GM18507 (cell line): ENCODE results near the gene UNC45A.

Experiments used
- DNase-seq: peaks from one replicate; pipeline ENCODE4 v3.0.0; 2011; ENCODE audit warnings: low read depth; ENCODE audit not compliant: insufficient read length; ENCODE audit errors: extremely low spot score
- FAIRE-seq: peaks from 2 replicates; lab custom pipeline; 2011; peaks lifted over from hg19 to GRCh38; lab: Jason Lieb, UNC

UNC45A gene, protein sequence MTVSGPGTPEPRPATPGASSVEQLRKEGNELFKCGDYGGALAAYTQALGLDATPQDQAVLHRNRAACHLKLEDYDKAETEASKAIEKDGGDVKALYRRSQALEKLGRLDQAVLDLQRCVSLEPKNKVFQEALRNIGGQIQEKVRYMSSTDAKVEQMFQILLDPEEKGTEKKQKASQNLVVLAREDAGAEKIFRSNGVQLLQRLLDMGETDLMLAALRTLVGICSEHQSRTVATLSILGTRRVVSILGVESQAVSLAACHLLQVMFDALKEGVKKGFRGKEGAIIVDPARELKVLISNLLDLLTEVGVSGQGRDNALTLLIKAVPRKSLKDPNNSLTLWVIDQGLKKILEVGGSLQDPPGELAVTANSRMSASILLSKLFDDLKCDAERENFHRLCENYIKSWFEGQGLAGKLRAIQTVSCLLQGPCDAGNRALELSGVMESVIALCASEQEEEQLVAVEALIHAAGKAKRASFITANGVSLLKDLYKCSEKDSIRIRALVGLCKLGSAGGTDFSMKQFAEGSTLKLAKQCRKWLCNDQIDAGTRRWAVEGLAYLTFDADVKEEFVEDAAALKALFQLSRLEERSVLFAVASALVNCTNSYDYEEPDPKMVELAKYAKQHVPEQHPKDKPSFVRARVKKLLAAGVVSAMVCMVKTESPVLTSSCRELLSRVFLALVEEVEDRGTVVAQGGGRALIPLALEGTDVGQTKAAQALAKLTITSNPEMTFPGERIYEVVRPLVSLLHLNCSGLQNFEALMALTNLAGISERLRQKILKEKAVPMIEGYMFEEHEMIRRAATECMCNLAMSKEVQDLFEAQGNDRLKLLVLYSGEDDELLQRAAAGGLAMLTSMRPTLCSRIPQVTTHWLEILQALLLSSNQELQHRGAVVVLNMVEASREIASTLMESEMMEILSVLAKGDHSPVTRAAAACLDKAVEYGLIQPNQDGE

DNA sequence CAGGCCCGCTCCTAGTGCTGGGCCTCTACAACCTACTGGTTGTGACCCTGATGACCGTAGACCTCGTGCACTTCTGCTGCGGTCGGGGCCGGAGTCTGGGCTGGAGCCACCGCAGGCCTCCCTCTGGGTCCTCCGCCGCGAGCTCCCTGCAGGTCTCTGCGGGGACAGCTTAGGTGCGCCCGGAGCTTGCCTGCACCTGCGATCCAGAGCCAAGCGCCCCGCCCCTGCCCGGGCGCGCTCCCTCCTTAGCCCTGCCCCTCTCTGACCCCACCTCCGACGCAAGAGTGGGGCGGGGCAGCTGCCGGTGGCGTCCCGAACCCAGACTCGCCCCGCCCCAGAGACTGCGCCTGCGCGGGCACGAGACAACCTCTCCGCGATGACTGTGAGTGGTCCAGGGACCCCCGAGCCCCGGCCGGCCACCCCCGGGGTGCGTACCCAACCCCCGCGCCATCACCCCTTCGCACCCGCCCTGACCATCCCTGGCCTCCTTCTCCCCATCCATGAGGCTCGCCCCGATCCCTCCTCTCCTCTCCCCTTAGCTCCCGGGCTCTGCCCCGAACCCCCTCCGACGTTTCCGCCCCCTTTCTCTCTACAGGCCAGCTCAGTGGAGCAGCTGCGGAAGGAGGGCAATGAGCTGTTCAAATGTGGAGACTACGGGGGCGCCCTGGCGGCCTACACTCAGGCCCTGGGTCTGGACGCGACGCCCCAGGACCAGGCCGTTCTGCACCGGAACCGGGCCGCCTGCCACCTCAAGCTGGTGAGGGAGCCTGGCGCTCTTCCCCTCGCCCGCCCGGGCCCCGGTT, at the start of gene UNC45A:
TSS of gene UNC45A (plus strand) at position 337 of the 803 bp plus-strand sequence. CDS start at position 377, 40 bp downstream.
- peak; percentile 70 for FAIRE-seq
- DNase-seq = peak; percentile 93

DNA sequence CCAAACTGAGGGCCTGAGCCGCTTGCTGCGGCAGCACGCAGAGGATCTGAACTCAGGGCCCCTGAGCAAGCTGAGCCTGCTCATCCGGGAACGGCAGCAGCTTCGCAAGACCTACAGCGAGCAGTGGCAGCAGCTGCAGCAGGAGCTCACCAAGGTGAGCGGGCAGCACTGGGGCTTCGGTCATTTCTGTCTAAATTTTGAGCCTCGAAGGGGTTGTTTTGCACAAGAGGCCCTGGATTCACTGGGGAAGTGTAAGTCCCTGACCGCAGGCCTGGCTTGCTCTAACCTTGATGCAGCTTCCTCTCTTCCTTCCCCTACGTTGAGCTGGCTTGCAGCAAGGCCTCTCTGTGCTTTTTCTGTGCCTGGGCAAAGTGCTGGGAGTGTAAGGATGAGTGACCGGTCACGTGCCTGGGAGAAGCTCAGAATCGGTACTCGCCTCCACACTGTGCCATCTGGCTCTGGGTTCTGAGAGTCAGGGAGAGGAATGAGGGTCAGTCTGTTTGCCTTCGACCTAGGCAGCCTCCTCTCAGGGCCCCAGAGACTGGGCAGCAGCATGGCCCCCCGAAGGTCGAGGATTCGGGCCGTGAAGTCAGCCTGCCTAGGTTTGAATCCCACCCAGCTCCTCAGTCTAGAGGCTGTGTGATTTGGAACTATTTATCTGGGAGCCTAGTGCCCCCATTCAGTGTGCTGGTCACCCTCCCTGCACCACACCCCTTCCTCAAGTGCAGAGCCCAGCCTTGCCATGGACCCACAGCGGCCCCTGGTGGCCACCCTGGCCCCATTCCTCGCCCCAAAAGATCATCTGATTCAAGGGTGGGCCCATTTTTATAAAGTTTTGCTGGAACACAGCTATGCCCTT, 49.4 kb upstream of the UNC45A start:
- peak; percentile 83 for FAIRE-seq
- DNase-seq = peak; percentile 49

DNA sequence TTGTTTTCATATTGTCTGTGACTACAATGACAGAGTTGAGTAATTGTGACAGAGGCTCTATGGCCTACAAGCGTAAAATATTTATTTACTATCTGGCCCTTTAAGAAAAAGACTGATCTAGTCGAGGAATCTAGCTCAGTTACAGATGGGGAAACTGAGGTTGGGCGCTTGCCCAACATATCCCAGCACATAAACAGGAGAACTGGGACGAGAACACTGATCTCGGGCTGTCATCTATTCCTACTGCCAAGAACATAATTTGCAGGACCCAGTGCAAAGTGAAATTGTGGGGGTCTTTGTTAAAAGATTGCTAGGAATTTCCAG, 48.8 kb upstream of the UNC45A start:
- DNase-seq = no peak
- FAIRE-seq = no peak

DNA sequence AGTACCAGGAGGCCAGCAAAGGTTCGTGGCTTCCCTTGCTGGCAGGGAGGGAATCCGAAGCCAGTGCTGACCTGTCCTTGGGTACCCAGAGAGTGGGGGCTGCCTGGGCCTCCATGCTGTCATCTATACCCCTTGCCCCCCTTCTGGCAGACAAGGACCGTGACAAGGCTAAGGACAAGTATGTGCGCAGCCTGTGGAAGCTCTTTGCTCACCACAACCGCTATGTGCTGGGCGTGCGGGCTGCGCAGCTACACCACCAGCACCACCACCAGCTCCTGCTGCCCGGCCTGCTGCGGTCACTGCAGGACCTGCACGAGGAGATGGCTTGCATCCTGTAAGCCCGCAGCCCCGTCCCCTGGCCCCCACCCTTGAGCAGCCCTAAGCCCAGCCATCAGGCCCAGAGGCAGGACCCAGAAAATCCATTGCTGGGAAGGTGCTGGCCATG, 48.0 kb upstream of the UNC45A start:
- DNase-seq (no peak), FAIRE-seq (no peak)

DNA sequence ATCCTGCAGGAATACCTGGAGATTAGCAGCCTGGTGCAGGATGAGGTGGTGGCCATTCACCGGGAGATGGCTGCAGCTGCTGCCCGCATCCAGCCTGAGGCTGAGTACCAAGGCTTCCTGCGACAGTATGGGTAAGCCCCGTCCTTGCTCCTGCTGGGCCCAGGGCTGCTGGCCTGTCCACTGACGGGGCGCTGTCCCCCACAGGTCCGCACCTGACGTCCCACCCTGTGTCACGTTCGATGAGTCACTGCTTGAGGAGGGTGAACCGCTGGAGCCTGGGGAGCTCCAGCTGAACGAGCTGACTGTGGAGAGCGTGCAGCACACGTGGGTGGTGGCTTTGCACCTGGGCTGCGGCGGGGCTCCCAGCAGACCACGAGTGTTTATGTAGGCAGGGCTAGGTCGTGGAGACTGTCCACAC, 45.8 kb upstream of the UNC45A start:
- no peak for FAIRE-seq

DNA sequence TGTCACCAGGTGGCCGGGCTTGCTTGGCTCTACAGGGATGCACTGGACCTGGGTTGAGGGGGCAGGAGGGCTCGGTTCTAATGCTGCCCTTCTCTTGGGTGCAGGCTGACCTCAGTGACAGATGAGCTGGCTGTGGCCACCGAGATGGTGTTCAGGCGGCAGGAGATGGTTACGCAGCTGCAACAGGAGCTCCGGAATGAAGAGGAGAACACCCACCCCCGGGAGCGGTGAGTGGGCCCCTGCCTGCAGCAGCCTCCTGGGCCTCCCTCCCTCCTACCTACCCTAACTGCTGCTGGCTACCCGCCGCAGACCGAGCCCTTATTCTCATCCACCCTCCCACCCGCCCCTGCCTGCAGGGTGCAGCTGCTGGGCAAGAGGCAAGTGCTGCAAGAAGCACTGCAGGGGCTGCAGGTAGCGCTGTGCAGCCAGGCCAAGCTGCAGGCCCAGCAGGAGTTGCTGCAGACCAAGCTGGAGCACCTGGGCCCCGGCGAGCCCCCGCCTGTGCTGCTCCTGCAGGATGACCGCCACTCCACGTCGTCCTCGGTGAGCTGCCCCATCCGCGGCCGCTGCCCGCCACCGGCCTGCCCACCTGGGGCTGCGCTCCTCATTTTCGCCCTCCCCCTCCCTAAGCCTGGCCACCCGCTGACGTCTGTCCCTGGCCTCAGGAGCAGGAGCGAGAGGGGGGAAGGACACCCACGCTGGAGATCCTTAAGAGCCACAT, 45.2 kb upstream of the UNC45A start:
- DNase-seq (no peak), FAIRE-seq (no peak)

More for the DNA sequence above, 45.8 kb upstream of the UNC45A start:
- DNase-seq = no peak

DNA sequence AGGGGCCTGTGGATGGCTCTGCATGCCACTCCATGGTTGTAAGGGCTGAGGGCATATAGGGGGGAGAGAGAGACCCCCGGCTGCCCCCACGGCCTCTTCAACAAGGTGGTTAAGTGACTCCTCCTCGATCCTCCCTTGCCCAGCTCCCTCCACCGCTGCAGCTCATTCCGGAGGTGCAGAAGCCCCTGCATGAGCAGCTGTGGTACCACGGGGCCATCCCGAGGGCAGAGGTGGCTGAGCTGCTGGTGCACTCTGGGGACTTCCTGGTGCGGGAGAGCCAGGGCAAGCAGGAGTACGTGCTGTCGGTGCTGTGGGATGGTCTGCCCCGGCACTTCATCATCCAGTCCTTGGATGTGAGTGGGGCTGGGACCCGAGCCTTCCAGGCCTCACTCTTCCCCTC, 44.2 kb upstream of the UNC45A start:
- FAIRE-seq = no peak
- DNase-seq = no peak

DNA sequence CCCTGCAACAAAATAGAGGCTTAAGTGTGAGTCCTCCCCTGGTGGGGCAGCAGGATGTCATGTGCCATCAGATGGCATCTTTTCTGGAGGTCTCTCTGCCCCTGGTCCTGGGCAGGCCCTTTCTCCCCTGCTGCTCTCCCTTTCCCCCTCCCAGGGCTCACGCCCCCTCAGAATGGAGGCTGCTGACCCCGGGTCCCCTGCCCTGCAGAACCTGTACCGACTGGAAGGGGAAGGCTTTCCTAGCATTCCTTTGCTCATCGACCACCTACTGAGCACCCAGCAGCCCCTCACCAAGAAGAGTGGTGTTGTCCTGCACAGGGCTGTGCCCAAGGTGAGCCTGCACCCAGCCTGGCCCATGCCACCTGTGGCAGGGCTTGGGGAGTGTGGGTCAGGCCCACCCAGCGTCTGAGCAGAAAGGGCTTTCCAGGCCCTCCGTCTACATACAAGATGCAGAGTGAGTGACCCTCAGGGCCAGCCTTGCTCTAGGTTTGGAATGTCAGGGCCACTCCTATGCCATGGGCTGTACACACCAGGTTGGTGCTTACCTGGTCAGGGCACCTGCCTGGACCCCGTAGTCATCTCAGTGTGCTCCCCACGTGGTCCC, 43.6 kb upstream of the UNC45A start:
- DNase-seq (no peak), FAIRE-seq (no peak)

DNA sequence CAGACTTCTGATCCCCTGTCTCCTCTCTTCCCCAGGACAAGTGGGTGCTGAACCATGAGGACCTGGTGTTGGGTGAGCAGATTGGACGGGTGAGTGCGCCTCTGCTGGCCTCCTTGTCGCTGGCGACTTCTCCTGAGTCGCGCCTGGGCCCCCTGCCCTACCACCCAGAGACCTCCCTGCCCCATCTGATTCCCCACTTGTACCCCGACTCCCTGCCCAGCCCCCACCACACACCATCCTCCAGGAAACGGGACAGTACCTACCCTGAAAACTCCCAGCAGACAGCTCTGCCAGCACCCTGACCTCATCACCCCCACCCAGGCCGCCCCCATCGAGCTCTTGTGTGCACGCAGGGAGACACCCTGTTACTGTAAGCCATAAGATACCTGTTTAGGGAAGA, 43.1 kb upstream of the UNC45A start:
- FAIRE-seq = no peak

DNA sequence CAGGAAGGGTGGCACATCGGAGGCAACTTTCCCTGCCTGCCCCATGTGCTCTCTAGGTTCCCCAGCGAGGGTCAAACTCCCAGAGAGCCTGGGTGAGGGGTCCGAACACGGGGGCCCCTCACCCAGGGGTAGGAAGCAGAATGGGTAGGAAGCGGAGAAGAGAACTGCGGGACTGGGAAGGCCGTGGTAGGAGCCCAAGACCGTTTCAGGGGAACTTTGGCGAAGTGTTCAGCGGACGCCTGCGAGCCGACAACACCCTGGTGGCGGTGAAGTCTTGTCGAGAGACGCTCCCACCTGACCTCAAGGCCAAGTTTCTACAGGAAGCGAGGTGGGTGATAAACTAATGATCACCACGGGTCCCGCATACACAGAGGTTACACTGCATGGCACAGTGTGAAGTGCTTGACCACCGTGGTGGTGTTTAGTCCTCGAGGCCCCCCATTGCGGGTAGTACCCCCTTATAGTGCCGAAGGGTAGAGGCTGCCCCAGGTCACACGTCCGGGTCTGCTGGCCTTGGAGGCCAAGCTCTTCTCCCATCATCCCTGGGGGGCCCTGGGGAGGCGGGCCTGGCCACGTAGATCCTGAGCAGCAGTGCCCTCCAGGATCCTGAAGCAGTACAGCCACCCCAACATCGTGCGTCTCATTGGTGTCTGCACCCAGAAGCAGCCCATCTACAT, 42.4 kb upstream of the UNC45A start:
- DNase-seq = no peak

More for the DNA sequence above, 43.1 kb upstream of the UNC45A start:
- no peak for DNase-seq

DNA sequence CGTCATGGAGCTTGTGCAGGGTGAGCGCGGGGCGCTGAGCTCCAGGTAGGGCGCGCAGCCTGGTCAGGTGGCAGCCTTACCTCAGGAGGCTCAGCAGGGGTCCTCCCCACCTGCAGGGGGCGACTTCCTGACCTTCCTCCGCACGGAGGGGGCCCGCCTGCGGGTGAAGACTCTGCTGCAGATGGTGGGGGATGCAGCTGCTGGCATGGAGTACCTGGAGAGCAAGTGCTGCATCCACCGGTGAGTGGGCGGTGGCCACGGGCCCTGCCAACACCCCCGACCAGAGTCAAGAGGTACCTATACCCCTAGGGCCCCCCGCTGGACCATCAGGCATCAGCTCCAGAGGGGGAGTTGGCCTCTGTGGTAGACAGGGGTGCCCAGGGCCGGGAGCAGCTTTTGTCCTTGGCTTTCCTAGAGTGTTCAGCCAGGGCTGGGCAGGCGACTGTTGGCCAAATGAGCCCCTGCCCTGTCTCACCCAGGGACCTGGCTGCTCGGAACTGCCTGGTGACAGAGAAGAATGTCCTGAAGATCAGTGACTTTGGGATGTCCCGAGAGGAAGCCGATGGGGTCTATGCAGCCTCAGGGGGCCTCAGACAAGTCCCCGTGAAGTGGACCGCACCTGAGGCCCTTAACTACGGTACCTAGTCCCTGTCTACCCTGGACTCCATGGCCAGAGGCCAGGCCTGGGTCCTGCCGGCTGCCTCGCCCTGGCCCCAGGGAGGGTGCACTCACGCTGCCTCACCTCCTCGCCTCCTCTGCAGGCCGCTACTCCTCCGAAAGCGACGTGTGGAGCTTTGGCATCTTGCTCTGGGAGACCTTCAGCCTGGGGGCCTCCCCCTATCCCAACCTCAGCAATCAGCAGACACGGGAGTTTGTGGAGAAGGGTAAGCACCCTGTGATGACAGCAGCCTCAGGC, 41.7 kb upstream of the UNC45A start:
- FAIRE-seq = no peak
- DNase-seq = no peak

More for the DNA sequence above, 42.4 kb upstream of the UNC45A start:
- FAIRE-seq = no peak

DNA sequence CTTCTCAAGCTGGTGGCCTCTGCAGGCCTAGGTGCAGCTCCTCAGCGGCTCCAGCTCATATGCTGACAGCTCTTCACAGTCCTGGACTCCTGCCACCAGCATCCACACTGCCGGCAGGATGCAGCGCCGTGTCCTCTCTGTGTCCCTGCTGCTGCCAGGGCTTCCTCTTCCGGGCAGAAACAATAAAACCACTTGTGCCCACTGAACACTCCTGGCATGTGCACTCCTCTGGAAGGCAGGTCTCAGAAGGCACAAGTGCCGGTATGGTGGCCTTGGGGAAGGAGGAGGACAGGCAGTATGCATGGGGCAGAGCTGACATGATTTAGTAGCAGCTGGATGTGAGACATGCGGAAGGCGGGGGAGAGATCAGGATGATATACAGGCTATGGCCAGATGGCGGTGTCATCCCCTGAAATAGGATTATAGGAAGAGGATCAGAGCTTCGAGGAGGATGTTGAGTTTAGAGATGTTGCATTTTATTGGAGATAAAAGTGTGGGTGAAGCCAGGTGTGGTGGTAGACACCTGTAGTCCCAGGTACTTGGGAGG, 39.4 kb upstream of the UNC45A start:
- no peak for FAIRE-seq
- no peak for DNase-seq

DNA sequence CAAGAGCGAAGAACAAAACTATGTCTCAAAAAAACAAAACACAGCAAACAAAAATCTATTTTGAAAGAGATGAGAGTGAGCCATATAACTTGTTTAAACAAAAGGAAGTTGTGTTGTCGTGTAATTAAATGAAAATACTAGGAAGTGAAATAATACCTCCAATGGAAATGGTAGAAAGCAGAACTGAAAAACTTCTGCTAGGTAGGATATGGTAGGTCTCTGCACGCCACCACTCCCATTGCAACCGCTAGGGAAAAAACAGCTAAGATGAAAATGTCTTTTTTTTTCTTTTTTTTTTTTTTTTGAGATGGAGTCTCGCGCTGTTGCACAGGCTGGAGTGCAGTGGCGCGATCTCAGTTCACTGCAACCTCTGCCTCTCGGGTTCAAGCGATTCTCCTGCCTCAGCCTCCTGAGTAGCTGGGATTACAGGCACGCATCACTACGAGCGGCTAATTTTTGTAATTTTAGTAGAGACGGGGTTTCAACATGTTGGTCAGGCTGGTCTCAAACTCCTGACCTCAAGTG, 37.9 kb upstream of the UNC45A start:
- FAIRE-seq (peak; percentile 60), DNase-seq (peak; percentile 50)

DNA sequence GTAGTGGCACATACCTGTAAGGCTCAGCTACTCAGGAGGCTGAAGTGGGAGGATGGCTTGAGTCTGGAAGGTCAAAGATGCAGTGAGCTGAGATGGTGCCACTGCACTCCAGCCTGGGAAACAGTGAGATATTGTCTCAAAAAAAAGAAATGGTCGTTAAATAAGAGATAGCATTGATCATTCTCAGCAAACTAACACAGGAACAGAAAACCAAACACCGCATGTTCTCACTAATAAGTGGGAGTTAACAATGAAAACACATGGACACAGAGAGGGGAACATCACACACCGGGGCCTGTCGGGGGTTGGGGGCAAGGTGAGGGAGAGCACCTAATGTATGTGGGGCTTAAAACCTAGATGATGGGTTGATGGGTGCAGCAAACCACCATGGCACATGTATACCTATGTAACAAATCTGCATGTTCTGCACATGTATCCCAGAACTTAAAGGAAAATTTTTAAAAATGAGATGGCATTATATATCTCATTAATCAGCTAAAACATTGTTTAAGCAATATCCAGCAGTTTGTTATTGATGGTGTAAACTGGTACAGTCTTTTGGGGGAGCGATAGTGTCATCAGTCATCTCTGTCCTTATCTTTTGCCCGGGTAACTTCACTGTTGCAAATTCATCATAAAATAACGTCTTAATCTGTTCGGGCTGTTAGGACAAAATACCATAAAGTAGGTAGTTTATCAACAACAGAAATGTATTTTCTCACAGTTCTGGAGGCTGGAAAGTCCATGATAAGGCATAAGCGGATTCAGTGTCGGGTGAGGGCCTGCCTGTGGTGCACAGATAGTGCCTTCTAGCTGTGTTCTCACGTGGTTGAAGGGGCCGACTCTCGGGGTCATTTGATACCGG, 33.7 kb upstream of the UNC45A start:
- DNase-seq = no peak
- FAIRE-seq = no peak
